ENCODE data around the gene ADAM23. TPM values are rescaled to one million over a fixed set of nuclear protein-coding genes. Genes with fewer than 3 reads are reported as not detected.

The ADAM23 gene
- total RNA-seq, 1 experiment from 2014 or later: not detected

DNA sequence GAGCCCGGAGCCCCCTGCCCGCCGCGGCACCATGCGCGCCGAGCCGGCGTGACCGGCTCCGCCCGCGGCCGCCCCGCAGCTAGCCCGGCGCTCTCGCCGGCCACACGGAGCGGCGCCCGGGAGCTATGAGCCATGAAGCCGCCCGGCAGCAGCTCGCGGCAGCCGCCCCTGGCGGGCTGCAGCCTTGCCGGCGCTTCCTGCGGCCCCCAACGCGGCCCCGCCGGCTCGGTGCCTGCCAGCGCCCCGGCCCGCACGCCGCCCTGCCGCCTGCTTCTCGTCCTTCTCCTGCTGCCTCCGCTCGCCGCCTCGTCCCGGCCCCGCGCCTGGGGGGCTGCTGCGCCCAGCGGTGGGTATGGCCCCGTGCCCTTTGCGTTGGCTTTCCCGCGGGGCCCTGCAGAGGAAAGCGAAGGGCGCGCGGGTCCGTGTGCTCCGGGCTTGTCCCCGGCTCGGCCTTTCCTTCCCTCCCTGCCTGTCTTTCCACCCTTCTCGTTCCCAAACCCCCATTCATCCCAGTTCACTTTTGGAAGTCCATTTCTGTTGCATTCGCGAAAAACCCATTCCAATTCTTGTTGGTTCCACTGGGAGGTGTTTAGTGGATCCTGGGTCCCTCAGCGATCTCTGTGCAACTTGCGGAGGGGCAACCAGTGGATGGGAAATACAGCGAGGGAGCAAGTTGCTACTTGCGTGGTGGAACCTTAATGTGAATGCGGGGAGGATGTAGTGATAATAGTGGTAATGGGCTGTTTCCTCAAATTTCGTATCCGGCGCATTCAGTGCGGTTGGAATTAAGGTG lies 599 bp downstream of the ADAM23 start:
- DNase-seq (ENCODE audit: low spot score): no peak

GRCh38 chr2:206445948-206446347 lies 2.6 kb downstream of the ADAM23 start:
- no peak for DNase-seq (ENCODE audit: low spot score)

DNA sequence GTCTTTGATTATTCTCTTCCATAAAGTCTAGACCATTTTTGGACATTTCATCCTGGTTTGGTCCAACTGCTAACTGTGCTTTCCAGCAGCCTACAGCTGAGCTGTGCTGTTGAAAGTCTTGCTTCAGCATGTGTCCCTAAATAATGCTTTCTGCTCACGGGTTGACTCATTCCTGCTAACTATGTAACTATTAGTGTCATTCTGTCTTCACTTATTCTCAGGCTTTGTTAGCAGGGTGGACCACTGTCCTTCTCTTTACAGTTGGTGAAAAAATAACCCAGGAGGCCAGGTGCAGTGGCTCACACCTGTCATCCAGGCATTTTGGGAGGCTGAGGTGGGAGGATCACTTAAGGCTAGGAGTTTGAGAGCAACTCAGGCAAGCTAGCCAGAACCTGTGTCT lies 8.9 kb downstream of the ADAM23 start:
- DNase-seq (ENCODE audit: low spot score): no peak

DNA sequence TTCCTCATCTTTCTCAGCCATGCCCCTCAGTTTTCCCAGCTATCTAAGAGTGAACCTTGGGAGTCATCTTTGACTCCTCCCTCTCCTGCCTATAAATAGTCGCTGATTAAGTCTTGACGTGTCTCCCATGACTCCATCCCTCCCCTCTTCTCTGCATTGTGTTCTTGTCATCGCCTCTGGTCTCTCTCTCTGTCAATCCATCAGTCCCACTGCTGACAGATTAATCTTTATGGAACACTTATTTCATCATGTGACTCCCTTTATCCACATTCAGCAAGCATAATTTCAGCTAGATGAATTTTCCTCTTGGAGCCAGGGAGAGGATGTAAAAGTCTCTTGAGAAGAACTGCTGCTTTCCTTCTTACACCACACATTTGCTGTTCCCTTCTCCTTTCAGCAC lies 9.4 kb downstream of the ADAM23 start:
- no peak for DNase-seq (ENCODE audit: low spot score)

DNA sequence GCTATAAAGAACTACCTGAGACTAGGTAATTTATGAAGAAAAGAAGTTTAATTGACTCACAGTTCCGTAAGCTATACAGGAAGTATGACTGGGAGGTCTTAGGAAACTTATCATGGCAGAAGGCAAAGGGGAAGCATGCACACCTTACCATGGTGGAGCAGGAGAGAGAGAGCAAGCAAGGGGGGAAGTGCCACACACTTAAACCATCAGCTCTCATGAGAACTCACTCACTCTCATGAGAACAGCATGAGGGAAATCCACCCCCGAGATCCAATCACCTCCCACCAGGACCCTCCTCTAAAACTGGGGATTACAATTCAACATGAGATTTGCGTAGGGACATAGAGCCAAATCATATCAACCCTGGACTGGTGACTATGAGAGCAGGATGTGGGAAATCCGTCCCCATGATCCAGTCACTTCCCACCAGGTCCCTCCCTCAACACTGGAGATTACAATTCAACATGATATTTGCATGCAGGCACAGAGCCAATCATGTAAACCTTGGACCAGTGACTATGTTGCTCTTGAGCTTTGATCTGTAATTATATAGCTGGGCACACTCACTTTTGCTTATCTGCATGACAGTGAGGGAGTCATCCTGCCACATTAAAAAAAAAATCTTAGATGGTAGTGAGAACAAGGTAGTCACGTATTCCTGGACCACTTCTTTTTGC lies 12.9 kb downstream of the ADAM23 start:
- no peak for DNase-seq (ENCODE audit: low spot score)

DNA sequence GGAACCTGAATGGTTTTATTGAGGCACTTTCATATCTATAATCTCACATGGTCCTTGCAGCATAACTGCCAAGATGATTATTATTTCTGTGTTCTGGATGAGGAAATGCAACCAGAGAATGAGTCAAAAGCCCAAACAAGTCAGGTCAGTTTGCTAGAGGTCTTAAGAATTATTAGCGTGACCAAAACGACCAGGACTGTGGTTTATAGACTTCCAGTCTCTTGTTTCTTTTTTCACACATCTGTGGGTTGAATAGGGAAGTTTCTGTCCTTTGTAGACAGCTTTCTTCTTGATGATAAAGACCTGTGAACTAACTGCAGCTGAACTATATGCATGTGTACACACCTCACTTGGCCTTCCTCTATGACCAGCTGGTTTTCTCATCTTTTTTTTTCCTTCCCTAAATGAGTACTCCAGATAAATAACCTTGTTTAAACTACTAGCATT lies 13.9 kb downstream of the ADAM23 start:
- peak; percentile 7 for DNase-seq (ENCODE audit: low spot score)

- DNase-seq (ENCODE audit: low spot score): no peak
Observed at GRCh38 chr2:206462240-206462854, 19.0 kb downstream of the ADAM23 start.

- DNase-seq (ENCODE audit: low spot score): no peak
Observed at GRCh38 chr2:206463685-206464084, 20.4 kb downstream of the ADAM23 start.

DNA sequence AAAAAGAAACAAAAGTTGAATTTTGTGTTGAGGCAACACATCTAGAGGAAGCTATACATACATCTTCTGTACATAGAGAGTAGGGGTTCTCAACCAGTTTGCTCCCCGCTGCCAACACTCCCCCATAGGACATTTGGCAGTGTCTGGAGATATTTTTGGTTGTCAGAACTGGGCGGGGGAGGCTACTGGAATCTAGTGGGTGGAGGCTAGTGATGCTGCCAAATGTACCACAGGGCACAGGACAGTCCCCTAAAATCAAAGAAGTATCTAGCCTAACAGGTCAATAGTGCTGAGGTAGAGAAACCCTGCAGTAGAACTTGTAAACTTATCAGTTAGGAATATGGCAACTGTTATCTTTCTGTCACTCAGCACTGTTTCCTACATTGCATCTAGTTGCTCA lies 21.3 kb downstream of the ADAM23 start:
- DNase-seq (ENCODE audit: low spot score): no peak

- no peak for DNase-seq (ENCODE audit: low spot score)
Observed at GRCh38 chr2:206471524-206472062, 28.3 kb downstream of the ADAM23 start.

DNA sequence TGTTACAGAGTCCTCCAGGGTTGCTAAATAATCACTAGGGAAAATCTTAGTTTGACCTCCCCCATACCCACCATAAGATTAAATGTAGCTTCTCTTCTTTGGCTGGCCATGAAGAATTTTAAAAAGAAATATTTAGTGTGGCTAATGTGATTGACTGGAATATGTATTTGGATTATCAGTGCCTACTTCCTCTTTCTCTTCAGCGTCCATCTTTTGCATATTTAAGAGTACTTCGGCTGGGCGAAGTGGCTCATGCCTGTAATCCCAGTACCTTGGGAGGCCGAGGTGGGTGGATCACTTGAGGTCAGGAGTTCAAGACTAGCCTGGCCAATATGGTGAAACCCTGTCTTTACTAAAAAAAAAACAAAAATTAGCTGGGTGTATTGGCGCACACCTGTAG lies 28.8 kb downstream of the ADAM23 start:
- DNase-seq (ENCODE audit: low spot score): no peak

GRCh38 chr2:206474099-206474498 lies 30.8 kb downstream of the ADAM23 start:
- DNase-seq (ENCODE audit: low spot score): no peak

DNA sequence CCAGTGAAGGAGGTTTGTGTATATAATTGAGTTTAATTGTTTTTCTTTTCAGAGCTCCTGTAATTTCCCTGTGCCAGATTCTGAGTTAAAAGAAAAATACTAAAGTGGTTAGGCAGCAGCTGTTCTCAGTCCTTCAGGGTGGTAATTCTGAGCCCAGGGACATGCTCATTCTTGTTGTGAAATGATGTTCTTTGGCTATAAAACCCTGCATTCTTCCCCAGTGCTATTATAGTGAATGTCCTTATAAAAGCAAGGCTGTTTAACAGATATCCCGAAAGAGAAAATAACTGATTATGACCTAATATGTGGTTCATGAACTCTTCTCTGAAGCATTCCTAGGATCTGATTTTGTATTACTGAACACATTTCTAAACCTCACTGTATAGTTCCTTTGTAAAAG lies 34.0 kb downstream of the ADAM23 start:
- no peak for DNase-seq (ENCODE audit: low spot score)

GRCh38 chr2:206478340-206478739 lies 35.0 kb downstream of the ADAM23 start:
- no peak for DNase-seq (ENCODE audit: low spot score)

DNA sequence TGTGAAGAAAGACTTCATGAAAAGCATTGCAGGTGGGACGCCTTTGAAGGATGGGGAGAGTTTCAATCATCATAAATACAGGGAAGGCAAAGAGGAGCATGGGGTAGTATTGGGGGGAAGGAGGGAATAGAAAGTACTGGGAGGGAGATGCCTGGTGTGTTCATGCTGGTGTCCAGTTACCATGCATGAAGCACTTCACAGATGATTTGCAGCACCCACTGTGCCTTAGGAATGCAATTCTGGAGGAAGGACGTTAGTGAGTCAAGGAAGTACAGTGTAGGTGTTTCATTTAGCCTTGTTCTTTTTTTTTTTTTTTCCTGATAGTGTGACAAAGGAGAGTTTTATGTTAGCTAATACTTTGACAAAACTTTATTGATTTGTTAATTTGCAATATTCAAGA lies 36.8 kb downstream of the ADAM23 start:
- DNase-seq (ENCODE audit: low spot score): no peak

- no peak for DNase-seq (ENCODE audit: low spot score)
Observed at GRCh38 chr2:206480620-206481019, 37.3 kb downstream of the ADAM23 start.

DNA sequence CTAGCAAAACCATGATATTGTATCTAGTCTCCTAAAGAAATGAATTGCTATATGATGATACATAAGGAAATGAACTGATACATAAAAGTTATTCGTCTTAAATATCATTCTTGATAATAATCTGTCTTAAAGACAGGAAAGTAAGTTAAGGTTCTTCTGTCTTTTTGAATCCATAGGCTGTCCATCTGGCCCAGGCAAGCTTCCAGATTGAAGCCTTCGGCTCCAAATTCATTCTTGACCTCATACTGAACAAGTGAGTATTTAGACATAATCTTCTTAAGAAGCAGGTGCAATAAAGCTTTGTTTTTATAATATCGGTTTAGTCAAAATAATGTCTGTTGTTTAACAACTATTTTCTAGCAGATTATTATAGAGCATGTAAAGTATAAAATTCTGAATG lies 37.7 kb downstream of the ADAM23 start:
- no peak for DNase-seq (ENCODE audit: low spot score)

GRCh38 chr2:206482123-206482522 lies 38.8 kb downstream of the ADAM23 start:
- no peak for DNase-seq (ENCODE audit: low spot score)

DNA sequence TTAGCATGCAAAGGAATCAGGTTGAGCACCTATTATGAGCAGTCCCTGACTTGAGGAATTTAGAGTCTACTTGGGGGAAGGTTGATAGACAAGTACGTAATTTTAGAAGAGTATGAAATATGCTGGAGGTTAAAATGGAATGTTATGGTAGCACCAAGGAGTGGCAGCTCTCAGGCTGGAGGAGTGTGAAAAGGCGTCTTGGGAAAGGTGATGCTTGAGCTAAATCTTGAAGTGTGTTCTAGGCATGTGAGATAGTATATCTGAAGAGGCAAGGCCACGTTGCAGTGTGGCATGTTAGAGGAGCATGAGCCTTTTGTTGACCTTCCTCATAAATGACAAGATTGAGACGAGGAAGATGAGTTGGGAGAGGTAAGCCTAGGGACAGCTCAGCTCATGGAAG lies 39.3 kb downstream of the ADAM23 start:
- no peak for DNase-seq (ENCODE audit: low spot score)

DNA sequence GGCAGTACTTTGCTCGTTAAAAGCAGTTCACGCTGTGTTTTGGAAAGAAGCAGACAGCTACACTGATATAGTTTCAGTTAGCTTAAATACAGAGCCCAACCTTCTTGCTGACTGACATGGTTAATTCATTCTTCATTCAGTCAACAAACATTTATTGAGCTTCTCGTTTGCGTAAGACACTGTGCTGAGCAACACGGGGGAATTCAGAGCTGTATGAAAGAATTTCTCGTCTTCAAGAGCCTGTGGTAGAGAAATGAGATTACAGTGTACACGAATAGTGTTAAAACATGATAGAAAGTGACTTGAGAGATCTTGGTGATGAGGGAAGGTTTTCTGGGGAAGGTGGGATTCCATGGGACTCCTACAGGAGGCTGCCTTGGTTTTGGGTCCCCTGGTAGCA lies 44.7 kb downstream of the ADAM23 start:
- DNase-seq (ENCODE audit: low spot score): no peak

GRCh38 chr2:206488623-206489022 lies 45.3 kb downstream of the ADAM23 start:
- DNase-seq (ENCODE audit: low spot score): no peak

- no peak for DNase-seq (ENCODE audit: low spot score)
Observed at GRCh38 chr2:206494061-206494460, 50.7 kb downstream of the ADAM23 start.

GRCh38 chr2:206502729-206503128 lies 59.4 kb downstream of the ADAM23 start:
- peak; percentile 11 for DNase-seq (ENCODE audit: low spot score)

All from HT-29 (cell line).